SU-DHL-6 (cell line): ENCODE results near the gene DND1.

Experiments
- H2AFZ ChIP-seq: fragments of 200-600 bp; sonication (generic); 2 replicates; pipeline ENCODE4 v1.6.1; 2014; ENCODE audit warnings: low read depth, mild to moderate bottlenecking, moderate library complexity, mixed read lengths, antibody characterized with exemption, low read length; ENCODE audit not compliant: severe bottlenecking
- H3F3A ChIP-seq: fragments of 200-600 bp; shearing (Covaris generic); 2 replicates; pipeline ENCODE4 v1.6.0; 2016; ENCODE audit warnings: antibody characterized with exemption, mild to moderate bottlenecking; ENCODE audit not compliant: insufficient read depth
- H3K27ac ChIP-seq: fragments of 200-600 bp; sonication (generic); 2 replicates; pipeline ENCODE4 v1.5.1; 2016; ENCODE audit warnings: low read depth, mild to moderate bottlenecking, low read length, moderate library complexity, mixed read lengths
- H3K27me3 ChIP-seq: fragments of 200-600 bp; sonication (generic), shearing (Covaris generic); 2 replicates; pipeline ENCODE4 v1.6.0; 2014; ENCODE audit warnings: mild to moderate bottlenecking, low read length
- H3K36me3 ChIP-seq: fragments of 200-600 bp; sonication (generic); 2 replicates; pipeline ENCODE4 v1.6.1; 2014; ENCODE audit warnings: mild to moderate bottlenecking, low read length, mixed read lengths
- H3K4me2 ChIP-seq: fragments of 300-600, 200-600 bp; shearing (Covaris generic), sonication (generic); 2 replicates; pipeline ENCODE4 v1.6.0; 2014; ENCODE audit warnings: low read length, low read depth, mild to moderate bottlenecking; ENCODE audit not compliant: poor library complexity, severe bottlenecking
- H3K4me3 ChIP-seq: fragments of 200-600 bp; sonication (generic); 2 replicates; pipeline ENCODE4 v1.5.1; 2014; ENCODE audit warnings: antibody characterized with exemption, low read length, mild to moderate bottlenecking, mixed read lengths; ENCODE audit not compliant: insufficient read depth, poor library complexity, severe bottlenecking
- H3K79me2 ChIP-seq: fragments of 200-600 bp; sonication (generic); 2 replicates; pipeline ENCODE4 v1.6.1; 2014; ENCODE audit warnings: mild to moderate bottlenecking, low read length, moderate library complexity; ENCODE audit not compliant: insufficient read depth
- H3K9ac ChIP-seq: fragments of 200-600 bp; sonication (generic); 2 replicates; pipeline ENCODE4 v1.7.0; 2014; ENCODE audit warnings: mild to moderate bottlenecking, low read length
- H3K9me2 ChIP-seq: fragments of 200-600 bp; sonication (generic); replicated peaks from 2 replicates; pipeline ENCODE4 v1.6.1; 2014; ENCODE audit warnings: low read length; ENCODE audit not compliant: insufficient read depth
- H3K9me3 ChIP-seq: fragments of 200-600 bp; sonication (generic); 2 replicates; pipeline ENCODE4 v1.6.1; 2014; ENCODE audit warnings: low read length, mixed read lengths; ENCODE audit not compliant: insufficient read depth
- H4K20me1 ChIP-seq: fragments of 200-600 bp; sonication (generic); 2 replicates; pipeline ENCODE4 v1.6.1; 2014; ENCODE audit warnings: low read depth, mild to moderate bottlenecking, antibody characterized with exemption, low read length, moderate library complexity, mixed read lengths
- CTCF ChIP-seq: fragments of 200-600 bp; sonication (generic); IDR thresholded peaks from one replicate; pipeline ENCODE4 v1.5.1; 2017; ENCODE audit warnings: antibody characterized with exemption, mild to moderate bottlenecking, low read length, moderate library complexity; ENCODE audit not compliant: insufficient read depth, poor library complexity, severe bottlenecking
- EZH2phosphoT487 ChIP-seq: fragments of 200-600 bp; sonication (generic), shearing (Covaris generic); conservative IDR thresholded peaks from 2 replicates; pipeline ENCODE4 v1.6.1; 2018; ENCODE audit warnings: mild to moderate bottlenecking, antibody characterized with exemption, low read length, moderate library complexity, mixed read lengths

DND1 gene

GRCh38 chr5:140647042-140647419 is 26.3 kb downstream of the DND1 start:
- Histone ChIP-seq H3K79me2 (peaks cover 36% of the 10 kb centered on the region), H3K27ac (peak overlapping the region; percentile 16; the same call in 1 of the 2 replicates), H3K9me3 (no peaks in the 10 kb centered on the region), H3F3A (no peaks in the 10 kb centered on the region), H3K4me2 (peak overlapping the region; percentile 86), H3K9ac (peak overlapping the region; percentile 83), H3K27me3 (no peaks in the 10 kb centered on the region), H3K4me3 (peak overlapping the region; percentile 78), H4K20me1 (no peaks in the 10 kb centered on the region), H3K36me3 (peaks cover 5% of the 10 kb centered on the region; the same call in 1 of the 2 replicates), H3K9me2 (no peaks in the 10 kb centered on the region), H2AFZ (peak overlapping the region; percentile 55)
- TF ChIP-seq CTCF (no peak), EZH2phosphoT487 (no peak)

- Histone ChIP-seq H3K4me3 (no peak overlapping the region), H3F3A (no peaks in the 10 kb centered on the region), H3K79me2 (peaks cover 34% of the 10 kb centered on the region), H3K27ac (no peak overlapping the region), H3K27me3 (no peaks in the 10 kb centered on the region), H3K4me2 (no peak overlapping the region), H3K36me3 (no peaks in the 10 kb centered on the region), H2AFZ (no peak overlapping the region), H4K20me1 (no peaks in the 10 kb centered on the region), H3K9me3 (no peaks in the 10 kb centered on the region), H3K9ac (no peak overlapping the region), H3K9me2 (no peaks in the 10 kb centered on the region)
- no peak for TF ChIP-seq EZH2phosphoT487
- no peak for TF ChIP-seq CTCF
These were observed 30.7 kb downstream of the DND1 start for GRCh38 chr5:140642718-140643117.

GRCh38 chr5:140641716-140642115 is 31.7 kb downstream of the DND1 start:
- Histone ChIP-seq H3K36me3 (no peaks in the 10 kb centered on the region), H3F3A (no peaks in the 10 kb centered on the region), H3K4me2 (no peak overlapping the region), H3K9me3 (no peaks in the 10 kb centered on the region), H3K4me3 (no peak overlapping the region), H2AFZ (no peak overlapping the region), H4K20me1 (no peaks in the 10 kb centered on the region), H3K9ac (no peak overlapping the region), H3K27ac (no peak overlapping the region), H3K79me2 (peaks cover 26% of the 10 kb centered on the region), H3K9me2 (no peaks in the 10 kb centered on the region), H3K27me3 (no peaks in the 10 kb centered on the region)
- TF ChIP-seq EZH2phosphoT487 (no peak), CTCF (no peak)
